Stimulated activated CD8-positive, alpha-beta memory T cell treated with anti-CD3 and anti-CD28 coated beads, Interleukin-15, amount 100 ng/mL, for 4 hours (primary cell): ENCODE results near the gene NDOR1.

Experiments used
- DNase-seq, 2 donors: peaks; one replicate each; pipeline ENCODE4 v3.0.0-alpha.2; 2020; ENCODE audit warnings: low read depth in 2 of 2

The NDOR1 gene

DNA sequence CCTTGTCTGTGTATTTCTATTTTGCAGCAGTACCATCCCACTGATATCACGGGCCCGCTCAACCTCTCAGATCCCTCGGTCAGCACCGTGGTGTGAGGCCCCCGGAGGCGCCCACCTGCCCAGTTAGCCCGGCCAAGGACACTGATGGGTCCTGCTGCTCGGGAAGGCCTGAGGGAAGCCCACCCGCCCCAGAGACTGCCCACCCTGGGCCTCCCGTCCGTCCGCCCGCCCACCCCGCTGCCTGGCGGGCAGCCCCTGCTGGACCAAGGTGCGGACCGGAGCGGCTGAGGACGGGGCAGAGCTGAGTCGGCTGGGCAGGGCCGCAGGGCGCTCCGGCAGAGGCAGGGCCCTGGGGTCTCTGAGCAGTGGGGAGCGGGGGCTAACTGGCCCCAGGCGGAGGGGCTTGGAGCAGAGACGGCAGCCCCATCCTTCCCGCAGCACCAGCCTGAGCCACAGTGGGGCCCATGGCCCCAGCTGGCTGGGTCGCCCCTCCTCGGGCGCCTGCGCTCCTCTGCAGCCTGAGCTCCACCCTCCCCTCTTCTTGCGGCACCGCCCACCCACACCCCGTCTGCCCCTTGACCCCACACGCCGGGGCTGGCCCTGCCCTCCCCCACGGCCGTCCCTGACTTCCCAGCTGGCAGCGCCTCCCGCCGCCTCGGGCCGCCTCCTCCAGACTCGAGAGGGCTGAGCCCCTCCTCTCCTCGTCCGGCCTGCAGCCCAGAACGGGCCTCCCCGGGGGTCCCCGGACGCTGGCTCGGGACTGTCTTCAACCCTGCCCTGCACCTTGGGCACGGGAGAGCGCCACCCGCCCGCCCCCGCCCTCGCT is 37.5 kb upstream of the NDOR1 start:
- no peak for DNase-seq

DNA sequence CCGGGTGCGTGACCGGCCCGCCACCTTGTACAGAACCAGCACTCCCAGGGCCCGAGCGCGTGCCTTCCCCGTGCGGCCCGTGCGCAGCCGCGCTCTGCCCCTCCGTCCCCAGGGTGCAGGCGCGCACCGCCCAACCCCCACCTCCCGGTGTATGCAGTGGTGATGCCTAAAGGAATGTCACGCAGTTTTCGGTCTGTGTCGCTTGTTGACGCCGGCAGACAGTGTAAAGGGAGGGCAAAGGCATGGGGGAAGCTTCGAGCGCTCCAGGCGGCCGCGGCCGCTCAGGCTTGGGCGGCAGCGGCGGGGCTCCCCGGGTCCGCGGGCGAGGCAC is 37.0 kb upstream of the NDOR1 start:
- no peak for DNase-seq

DNA sequence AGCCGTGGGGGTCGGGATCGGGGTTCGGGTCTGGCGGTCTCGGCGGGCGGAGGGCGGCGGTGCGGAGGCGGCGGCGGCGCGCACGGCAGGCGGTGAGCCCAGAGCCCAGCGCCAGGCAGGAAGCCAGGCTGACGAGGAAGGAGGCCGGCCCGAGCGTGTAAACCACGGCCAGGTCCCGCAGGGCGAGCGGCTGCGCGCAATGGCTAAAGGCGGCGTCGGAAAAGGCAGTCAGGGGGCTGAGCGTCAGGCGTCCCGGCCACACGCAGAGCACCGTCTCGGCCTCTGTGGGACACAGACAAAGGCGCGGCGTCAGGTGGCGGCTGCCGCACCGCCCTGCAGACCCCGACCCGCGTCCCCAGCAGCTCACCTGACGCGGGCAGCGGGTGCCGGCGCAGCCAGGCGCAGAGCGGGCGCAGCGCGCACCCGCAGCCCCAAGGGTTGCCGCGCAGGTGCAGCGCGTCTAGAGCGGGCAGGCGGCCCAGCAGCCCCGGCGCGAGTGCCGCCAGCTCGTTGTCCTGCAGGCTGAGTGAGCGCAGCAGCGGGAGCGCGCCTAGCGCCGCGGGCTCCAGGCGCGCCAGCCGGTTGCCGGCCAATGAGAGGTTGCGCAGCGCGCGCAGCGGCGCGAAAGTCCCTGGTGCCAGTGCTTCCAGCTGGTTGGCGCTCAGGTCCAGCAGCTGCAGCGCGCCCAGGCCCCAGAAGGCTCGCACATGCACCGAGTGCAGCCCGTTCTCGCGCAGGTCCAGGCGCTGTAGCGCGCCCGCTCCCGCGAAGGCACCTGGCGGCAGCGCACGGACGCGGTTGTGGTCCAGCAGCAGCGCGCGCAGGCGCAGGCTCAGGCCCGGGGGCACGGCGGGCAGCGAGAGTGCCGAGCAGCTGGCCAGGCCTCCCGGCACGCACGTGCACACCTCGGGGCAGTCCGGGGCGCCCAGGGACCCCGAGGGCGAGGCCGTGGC is 36.3 kb upstream of the NDOR1 start:
- DNase-seq, result no peak

- DNase-seq, result no peak
Measured at GRCh38 chr9:137169896-137170358, 35.6 kb upstream of the NDOR1 start, which contains the start of gene LRRC26. Gene LRRC26, minus strand, starts transcription at chr9:137170051. Its CDS starts 108 bp downstream, at chr9:137169943.

GRCh38 chr9:137170486-137171148 is 34.9 kb upstream of the NDOR1 start:
- DNase-seq, result no peak

GRCh38 chr9:137171149-137171900 is 34.2 kb upstream of the NDOR1 start:
- no peak for DNase-seq

DNA sequence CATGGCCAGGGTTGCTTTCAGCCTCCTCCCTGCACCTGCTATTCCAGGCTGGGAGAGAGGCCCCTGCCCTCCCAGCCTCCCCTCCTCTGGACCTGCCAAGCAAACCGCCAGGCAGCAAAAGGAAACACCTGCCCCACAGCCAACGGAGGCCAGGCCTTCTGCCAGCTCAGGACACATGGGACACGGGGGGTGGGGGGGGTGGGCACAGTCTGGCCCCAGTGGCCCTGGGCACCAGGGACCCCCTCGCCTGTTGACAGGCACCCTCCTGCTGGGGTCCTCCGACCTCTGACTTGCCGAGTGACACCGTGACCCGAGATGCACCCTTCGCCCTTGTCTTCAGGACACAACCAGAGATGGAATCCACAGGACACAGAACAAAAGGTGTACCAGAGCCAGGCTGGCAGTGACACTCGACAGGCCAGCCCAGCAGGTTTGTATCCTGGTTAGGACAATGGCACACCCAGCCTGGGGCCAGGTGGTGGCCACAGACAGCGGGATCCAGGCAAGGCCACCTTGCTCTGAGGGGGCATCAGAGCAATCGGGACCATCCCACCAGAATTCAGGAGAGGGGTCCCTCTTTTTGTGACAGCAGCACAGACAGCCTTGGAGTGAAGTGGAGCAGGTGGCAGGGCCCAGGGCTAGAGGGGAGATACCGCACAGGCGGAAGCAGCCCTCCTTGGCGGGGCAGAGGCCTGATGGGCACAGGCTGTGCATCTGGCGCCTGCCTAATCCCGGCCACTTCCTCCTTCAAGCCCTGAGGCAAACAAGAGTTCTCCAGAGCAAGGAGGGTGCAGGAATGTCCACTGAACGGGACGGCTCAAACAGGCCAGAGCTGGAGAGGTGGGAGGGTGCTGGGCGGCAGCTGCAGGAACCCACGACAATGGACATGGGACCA is 32.4 kb upstream of the NDOR1 start:
- no peak for DNase-seq

DNA sequence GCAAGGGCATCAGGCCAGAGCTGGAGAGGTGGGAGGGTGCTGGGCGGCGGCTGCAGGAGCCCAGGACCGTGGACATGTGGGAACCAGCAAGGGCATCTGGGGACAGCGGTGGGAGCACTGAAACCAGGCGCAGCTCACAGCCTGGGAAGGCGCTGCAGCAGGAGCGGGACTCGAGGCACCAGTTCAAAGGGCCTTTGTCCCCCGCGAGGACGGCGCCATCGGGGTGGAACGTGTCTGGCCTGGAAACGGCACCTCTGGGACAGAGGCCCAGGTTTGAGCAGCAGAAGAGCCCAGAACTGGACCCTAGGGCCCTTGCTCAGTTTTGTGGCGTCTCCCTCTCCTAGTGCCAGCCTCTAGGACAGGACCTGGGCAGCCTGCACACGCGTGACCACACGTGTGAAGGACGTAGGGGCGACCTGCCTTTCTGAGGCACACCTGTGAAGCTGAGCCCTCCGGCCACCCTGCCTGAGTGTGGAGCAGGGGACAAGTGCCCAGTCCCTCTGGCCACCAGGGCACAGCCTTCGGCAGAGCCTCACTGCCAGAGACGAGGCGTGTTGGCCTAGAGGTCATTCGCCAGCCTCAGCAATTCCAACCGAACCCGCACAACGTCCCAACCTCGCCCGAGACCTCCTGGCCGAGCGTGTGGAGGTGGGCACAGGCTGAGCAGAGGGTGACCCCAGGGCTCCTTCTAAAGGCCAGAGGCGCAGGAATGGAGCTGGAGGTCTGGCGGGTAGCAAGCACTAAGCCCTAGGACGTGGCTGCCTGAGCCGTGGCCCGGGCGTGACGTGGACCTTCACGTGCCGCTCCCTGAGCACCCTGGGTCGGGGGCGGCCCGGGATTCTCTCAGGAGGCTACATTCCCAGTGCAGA is 31.5 kb upstream of the NDOR1 start:
- no peak for DNase-seq

DNA sequence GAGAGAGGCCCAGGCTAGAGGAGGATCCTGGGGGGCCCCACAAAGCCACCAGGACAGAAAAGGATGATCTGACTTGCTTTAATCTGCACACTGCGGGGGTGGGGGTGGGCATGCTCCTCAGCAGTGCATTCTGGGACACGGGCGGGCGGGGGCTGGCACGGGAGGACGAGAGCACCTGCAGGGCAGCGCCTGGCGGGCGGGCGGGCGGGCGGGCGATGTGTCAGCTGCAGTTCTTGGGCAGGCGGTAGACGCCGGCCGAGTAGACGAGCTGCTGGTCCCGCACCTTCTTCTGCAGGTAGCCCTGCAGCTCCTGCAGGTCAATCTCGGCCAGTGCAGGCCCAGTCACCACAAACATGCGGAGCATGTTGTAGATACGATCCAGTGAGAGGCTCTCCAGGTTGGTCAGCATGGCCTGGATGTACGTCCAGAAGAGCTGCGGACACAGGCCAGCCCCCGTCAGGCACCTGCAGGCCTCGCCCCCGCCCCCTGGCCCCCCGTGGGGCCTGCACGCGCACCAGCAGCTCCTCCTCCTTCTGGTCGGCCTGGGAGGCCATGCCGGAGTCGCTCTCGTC is 30.7 kb upstream of the NDOR1 start:
- DNase-seq, result no peak

GRCh38 chr9:137175345-137175961 is 30.0 kb upstream of the NDOR1 start:
- DNase-seq, result no peak

DNA sequence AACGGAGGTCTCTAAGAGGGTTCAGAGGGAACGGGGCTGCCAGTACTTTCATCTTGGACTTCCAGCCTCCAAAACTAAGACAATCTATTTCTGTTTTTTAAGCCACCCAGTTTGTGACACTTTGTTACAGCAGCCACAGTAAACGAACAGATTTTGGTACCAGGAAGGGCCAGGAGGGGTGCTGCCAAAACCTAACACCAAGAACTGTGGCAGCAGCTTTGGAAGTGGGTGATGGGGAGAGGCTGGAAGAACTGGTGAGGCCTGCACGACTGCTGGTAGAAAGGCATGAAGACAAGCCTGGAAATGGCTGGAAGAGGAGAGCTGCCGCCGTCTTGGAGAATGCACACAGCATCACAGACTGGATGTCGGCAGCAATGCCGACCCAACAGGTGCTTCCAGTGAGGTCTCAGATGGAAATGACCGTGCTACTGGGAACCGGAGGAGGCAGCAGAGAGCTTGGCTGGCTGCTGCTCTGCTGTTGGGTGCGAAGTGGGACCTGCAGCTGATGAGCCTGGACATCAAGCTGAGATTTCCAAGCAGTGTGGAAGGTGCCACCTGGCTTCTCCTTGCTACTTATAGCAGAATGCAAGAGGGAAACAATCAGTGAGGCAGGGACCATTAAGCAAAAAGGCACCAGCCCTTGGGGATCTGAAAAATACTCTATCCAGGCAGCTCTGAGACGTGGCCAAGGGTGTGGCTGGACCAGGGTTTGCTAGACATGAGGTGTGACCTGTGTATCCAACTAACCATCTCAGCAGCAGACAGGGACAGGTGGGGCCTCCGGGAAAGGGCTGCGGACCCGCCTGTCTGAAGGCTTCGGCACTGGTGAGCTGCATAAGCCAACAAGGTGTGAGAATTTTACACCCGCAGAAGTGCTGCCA is 29.0 kb upstream of the NDOR1 start:
- no peak for DNase-seq

- no peak for DNase-seq
Measured at GRCh38 chr9:137178201-137178938, 27.1 kb upstream of the NDOR1 start.

GRCh38 chr9:137178939-137179630 is 26.4 kb upstream of the NDOR1 start:
- DNase-seq, result no peak

DNA sequence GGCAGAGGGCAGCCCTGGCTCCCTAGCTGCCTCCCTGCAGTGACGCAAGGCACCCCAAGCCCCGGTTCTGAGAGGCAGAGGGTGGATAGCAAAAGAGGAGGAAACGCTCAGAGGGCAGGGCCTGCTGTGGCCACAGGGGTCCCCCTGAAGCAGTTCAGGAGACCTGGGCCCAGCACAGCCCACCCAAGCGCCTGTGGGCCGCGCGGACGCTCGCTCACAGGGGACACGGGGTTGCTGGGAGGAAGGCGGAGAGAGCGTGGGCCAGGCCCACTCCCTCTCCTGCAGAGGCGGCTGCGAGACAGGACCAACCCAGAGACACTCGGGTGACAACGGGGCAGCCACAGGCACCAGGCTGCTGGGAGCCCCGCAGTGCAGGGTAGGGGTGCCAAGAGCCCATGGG is 25.7 kb upstream of the NDOR1 start:
- no peak for DNase-seq

- DNase-seq, result no peak
Measured at GRCh38 chr9:137180491-137180890, 25.0 kb upstream of the NDOR1 start.

GRCh38 chr9:137181680-137182079 is 23.8 kb upstream of the NDOR1 start:
- DNase-seq, result no peak
